B cell (primary cell): ENCODE data around the gene EEF1AKMT3.

Experiments
- EZH2 ChIP-seq: IDR thresholded peaks from 2 replicates; pipeline ENCODE4 v1.6.1; 2012; ENCODE audit warnings: borderline replicate concordance, low read depth, mild to moderate bottlenecking, moderate library complexity, low read length; ENCODE audit not compliant: insufficient read depth, poor library complexity, severe bottlenecking
- TF ChIP-seq, protein P1 (sequence below): fragments of 200-600 bp; IDR thresholded peaks from one replicate; pipeline ENCODE4 v1.8.0; 2022; ENCODE audit warnings: antibody characterized with exemption, mild to moderate bottlenecking

DNA sequence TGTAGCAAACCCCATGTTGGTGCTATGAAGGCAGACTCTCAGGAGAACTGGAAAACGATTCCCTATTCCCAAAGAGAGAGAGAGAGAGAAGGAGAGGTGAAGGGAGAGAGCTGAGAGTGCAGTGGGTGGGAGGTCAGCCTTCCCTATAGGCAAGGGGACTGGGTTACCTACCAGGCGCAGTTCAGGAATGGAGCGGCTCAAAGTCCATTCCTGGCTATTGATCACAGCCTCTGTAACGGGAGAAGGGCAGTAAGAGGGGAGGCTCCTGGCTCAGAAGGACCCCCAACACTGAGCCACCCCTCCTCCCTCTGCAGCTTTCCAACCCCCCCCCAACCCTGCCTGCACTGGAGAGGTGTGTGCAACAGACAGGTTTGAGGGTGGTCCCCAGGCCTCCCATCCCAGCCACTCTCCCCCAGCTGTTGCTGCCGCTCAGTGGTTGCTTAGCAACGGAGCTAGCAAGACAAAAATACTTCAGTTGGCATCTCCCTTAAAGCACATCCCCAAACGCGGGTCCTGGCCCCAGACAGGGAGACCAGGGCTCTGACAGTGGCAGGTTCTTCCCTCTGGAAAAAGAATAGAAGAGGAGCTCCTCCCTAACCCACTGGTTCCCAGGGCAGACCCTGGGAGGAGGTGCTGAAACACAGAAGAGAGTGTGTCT lies 37.1 kb upstream of the EEF1AKMT3 start:
- TF ChIP-seq, protein P1, sequence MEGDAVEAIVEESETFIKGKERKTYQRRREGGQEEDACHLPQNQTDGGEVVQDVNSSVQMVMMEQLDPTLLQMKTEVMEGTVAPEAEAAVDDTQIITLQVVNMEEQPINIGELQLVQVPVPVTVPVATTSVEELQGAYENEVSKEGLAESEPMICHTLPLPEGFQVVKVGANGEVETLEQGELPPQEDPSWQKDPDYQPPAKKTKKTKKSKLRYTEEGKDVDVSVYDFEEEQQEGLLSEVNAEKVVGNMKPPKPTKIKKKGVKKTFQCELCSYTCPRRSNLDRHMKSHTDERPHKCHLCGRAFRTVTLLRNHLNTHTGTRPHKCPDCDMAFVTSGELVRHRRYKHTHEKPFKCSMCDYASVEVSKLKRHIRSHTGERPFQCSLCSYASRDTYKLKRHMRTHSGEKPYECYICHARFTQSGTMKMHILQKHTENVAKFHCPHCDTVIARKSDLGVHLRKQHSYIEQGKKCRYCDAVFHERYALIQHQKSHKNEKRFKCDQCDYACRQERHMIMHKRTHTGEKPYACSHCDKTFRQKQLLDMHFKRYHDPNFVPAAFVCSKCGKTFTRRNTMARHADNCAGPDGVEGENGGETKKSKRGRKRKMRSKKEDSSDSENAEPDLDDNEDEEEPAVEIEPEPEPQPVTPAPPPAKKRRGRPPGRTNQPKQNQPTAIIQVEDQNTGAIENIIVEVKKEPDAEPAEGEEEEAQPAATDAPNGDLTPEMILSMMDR = no peak
- TF ChIP-seq EZH2 = no peak
